OCI-LY7 (cell line): ENCODE data around the gene FOXF2. TPM values are rescaled to one million over a fixed set of nuclear protein-coding genes. Genes with fewer than 3 reads are reported as not detected.

Experiments
- BruUV-seq: library from RNA; stranded (reverse); fragments of 400-500 nt; replicated peaks from 2 replicates; lab custom pipeline; 2021; lab: Mats Ljungman, UMichigan
- CTCF ChIA-PET: fragments of 300-600 bp; sonication (Branson Sonifier 250); formaldehyde crosslinking; loops from one replicate; lab custom pipeline; 2022; ENCODE audit warnings: antibody characterized with exemption; ENCODE audit not compliant: unreplicated experiment; lab: Charles Lee
- POLR2A ChIA-PET: fragments of 300-600 bp; sonication (Branson Sonifier 250); formaldehyde crosslinking; loops from one replicate; lab custom pipeline; 2022; ENCODE audit warnings: antibody characterized with exemption; lab: Charles Lee
- DNase-seq: peaks from one replicate; pipeline ENCODE4 v3.0.0-alpha.2; 2015; ENCODE audit warnings: low spot score
- H2AFZ ChIP-seq: fragments of 200-600 bp; sonication (generic), shearing (Covaris generic); 2 replicates; pipeline ENCODE4 v1.6.1; 2014; ENCODE audit warnings: mild to moderate bottlenecking, antibody characterized with exemption, low read length, moderate library complexity
- H3K27ac ChIP-seq: fragments of 200-600 bp; sonication (generic); 2 replicates; pipeline ENCODE4 v1.5.1; 2014; ENCODE audit warnings: mixed run types, low read depth, mild to moderate bottlenecking, moderate library complexity, low read length, inconsistent platforms; ENCODE audit not compliant: poor library complexity, severe bottlenecking
- H3K36me3 ChIP-seq: fragments of 200-600 bp; sonication (generic); 2 replicates; pipeline ENCODE4 v1.6.1; 2014; ENCODE audit warnings: mild to moderate bottlenecking, antibody characterized with exemption, low read length, moderate library complexity, mixed read lengths; ENCODE audit not compliant: insufficient read depth
- H3K4me1 ChIP-seq: fragments of 200-600 bp; sonication (generic); 2 replicates; pipeline ENCODE4 v1.5.1; 2014; ENCODE audit warnings: mild to moderate bottlenecking, low read length; ENCODE audit not compliant: insufficient read depth, poor library complexity, severe bottlenecking
- H3K4me2 ChIP-seq: fragments of 200-600 bp; sonication (generic); 2 replicates; pipeline ENCODE4 v1.6.1; 2014; ENCODE audit warnings: mild to moderate bottlenecking, low read length
- H3K4me3 ChIP-seq: fragments of 200-600 bp; sonication (generic); 2 replicates; pipeline ENCODE4 v1.5.1; 2014; ENCODE audit warnings: mild to moderate bottlenecking, low read depth, low read length; ENCODE audit not compliant: poor library complexity, severe bottlenecking
- H3K79me2 ChIP-seq: fragments of 200-600 bp; sonication (generic); 2 replicates; pipeline ENCODE4 v1.6.1; 2016; ENCODE audit warnings: low read depth, mild to moderate bottlenecking, low read length, moderate library complexity, mixed read lengths; ENCODE audit not compliant: insufficient read depth
- H3K9me2 ChIP-seq: fragments of 200-600 bp; sonication (generic); 2 replicates; pipeline ENCODE4 v1.6.1; 2016; ENCODE audit warnings: mild to moderate bottlenecking, low read length, mixed read lengths; ENCODE audit not compliant: insufficient read depth
- H3K9me3 ChIP-seq: fragments of 200-600 bp; sonication (generic); 2 replicates; pipeline ENCODE4 v1.6.1; 2014; ENCODE audit warnings: mild to moderate bottlenecking, mixed run types, low read length, mixed read lengths
- H4K20me1 ChIP-seq: fragments of 200-600 bp; sonication (generic); 2 replicates; pipeline ENCODE4 v1.6.1; 2014; ENCODE audit warnings: mild to moderate bottlenecking, antibody characterized with exemption, low read length, moderate library complexity, mixed read lengths; ENCODE audit not compliant: insufficient read depth
- EZH2phosphoT487 ChIP-seq: fragments of 200-600 bp; sonication (generic); IDR thresholded peaks from 2 replicates; pipeline ENCODE4 v1.6.1; 2018; ENCODE audit warnings: low read depth, borderline replicate concordance, mild to moderate bottlenecking, mixed run types, antibody characterized with exemption, low read length, moderate library complexity, mixed read lengths
- intact Hi-C: fragments of 100-400 bp; cut with micrococcal nuclease; formaldehyde crosslinking; loops from one replicate; pipeline ENCODE4 v1.10.0; 2022; ENCODE audit not compliant: unreplicated experiment
- total RNA-seq, 2 experiments: library from RNA; depleted of rRNA in 1 of 2; stranded (reverse); fragments of >200 nt in 1 of 2; shearing (Covaris generic) in 1 of 2; gene quantifications; 2 replicates each; pipeline ENCODE4 v1.2.3, GENCODE V29; 2014 to 2022
- TF ChIP-seq, protein P1 (sequence below): fragments of 200-600 bp; sonication (generic); conservative IDR thresholded peaks from 2 replicates; pipeline ENCODE4 v1.5.1; 2014; ENCODE audit warnings: mild to moderate bottlenecking, antibody characterized with exemption, low read length, moderate library complexity, mixed read lengths

FOXF2 gene
- total RNA-seq, 2 experiments from 2014 or later = not detected

DNA sequence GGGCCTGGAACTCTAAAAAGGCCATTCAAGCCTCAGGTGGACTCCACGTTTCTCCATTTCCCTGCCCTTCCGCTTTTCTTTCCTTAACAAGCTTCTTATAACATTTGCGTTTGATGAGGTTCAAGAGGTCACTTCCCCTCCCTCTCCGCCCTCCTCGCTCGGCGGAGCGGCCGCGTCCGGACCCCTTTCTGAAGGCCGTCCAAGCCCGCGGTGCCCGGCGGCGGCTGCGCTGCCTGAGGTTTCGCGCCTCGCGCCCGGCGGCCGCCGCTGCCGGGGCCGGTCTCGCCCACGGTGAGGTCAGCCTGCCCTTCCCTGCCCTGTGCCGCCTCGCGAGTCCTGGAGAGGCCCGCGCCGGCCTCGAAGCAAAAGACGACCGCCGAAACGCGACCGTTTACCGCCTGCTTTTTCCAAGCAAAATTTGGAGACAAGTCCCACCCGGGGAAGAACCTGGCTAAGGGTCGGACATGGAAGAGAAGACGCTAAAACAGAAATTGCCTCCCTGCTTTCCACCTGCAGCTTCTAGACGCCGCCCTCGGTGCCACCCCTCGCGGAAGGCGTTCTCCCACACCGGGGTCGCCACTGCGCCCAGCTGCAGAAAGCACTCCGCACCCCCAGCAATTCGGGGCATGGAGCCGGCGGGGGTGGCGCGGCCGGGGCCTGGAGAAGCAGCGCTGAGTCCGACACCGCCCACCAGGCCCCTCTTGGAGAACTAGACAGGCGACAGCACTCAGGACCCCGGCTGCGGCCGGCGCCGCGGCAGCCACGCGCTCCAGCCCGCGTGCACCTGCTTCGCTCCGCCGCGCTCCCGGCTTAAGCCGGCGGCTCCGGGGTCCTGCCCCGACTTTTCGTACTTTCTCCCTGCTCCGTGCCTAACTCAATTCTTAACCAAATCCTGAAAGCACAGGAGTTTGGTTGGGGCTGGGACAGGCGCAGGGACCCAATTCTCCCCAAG is 11.0 kb upstream of the FOXF2 start:
- ChIA-PET CTCF (no interaction called here), POLR2A (no interaction called here)
- TF ChIP-seq, protein P1, sequence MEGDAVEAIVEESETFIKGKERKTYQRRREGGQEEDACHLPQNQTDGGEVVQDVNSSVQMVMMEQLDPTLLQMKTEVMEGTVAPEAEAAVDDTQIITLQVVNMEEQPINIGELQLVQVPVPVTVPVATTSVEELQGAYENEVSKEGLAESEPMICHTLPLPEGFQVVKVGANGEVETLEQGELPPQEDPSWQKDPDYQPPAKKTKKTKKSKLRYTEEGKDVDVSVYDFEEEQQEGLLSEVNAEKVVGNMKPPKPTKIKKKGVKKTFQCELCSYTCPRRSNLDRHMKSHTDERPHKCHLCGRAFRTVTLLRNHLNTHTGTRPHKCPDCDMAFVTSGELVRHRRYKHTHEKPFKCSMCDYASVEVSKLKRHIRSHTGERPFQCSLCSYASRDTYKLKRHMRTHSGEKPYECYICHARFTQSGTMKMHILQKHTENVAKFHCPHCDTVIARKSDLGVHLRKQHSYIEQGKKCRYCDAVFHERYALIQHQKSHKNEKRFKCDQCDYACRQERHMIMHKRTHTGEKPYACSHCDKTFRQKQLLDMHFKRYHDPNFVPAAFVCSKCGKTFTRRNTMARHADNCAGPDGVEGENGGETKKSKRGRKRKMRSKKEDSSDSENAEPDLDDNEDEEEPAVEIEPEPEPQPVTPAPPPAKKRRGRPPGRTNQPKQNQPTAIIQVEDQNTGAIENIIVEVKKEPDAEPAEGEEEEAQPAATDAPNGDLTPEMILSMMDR = no peak
- TF ChIP-seq EZH2phosphoT487 = no peak
- no peaks in the 10 kb centered on the region for H3K79me2 ChIP-seq
- no peak overlapping the region for H3K4me3 ChIP-seq
- no peaks in the 10 kb centered on the region for H4K20me1 ChIP-seq
- H3K9me2 ChIP-seq = no peaks in the 10 kb centered on the region
- H3K27ac ChIP-seq = no peak overlapping the region
- intact Hi-C loops = no loop called here
- H2AFZ ChIP-seq = no peak overlapping the region
- no peak for DNase-seq
- no TSS peak for BruUV-seq
- H3K9me3 ChIP-seq = no peaks in the 10 kb centered on the region
- no peaks in the 10 kb centered on the region for H3K36me3 ChIP-seq
- no peaks in the 10 kb centered on the region for H3K4me1 ChIP-seq
- H3K4me2 ChIP-seq = no peak overlapping the region

DNA sequence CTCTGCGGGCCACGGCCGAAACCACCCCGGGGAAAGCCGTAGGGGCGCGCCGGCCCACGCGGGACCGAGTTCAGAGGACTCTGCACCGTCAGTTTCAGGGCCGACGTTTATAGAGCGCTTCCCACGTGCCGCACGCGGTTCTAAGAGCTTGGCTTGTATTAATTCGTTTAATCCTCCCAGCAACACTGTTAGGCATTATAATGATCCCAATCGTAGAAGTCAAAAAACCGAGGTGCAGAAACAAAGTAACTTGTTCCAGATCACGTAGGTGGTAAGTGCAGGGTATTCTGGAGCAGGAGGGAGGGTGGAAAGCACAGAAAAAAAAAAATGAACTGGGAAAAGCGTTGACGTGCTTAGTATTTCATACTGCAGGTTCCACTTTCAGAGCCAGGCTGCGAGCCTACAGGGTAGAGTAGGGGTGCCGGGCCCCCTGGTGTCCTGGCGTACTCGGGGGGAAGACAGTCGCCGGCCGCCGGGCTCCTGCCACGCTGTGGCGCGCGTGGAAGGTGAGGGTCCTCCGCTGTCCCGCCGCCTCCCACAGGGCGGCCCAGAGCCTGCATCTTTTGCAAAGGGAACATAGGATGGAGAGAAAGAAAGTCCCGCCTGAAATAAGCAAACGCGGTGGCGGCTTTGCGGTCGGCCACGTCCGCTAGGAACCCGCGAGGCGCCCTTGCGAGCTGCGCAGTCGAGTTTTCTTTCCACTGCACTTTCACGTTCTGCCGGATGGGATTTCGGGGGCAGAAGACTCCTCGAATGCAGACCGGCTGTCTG is 10.2 kb upstream of the FOXF2 start:
- Histone ChIP-seq H3K9me3 (no peaks in the 10 kb centered on the region), H4K20me1 (no peaks in the 10 kb centered on the region), H3K36me3 (no peaks in the 10 kb centered on the region), H2AFZ (no peak overlapping the region), H3K79me2 (no peaks in the 10 kb centered on the region), H3K4me1 (no peaks in the 10 kb centered on the region), H3K27ac (no peak overlapping the region), H3K4me3 (no peak overlapping the region), H3K4me2 (no peak overlapping the region), H3K9me2 (no peaks in the 10 kb centered on the region)
- no TSS peak for BruUV-seq
- intact Hi-C loops = no loop called here
- no peak for DNase-seq
- ChIA-PET POLR2A (no interaction called here), CTCF (no interaction called here)
- TF ChIP-seq, protein P1 = no peak
- no peak for TF ChIP-seq EZH2phosphoT487
